Measurements from ENCODE around the gene SPNS2.

Gene SPNS2

DNA sequence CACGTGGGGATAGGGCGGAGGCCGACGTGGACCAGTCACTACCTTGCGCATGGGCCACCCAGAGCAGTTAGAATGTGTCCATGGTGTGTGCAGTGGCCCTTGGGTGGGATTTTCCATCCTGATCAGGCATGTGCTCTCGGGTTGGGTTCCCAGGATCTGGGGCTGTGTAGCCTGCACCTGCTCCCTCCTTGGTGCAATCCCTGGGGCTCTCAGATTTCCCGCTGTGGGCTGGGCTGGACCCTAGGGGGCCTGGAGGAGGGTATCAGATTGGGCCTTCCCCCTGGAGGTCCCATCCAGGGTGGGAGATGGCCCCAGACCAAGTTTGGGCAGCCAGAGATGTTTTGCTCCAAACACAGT, 86.9 kb downstream of the SPNS2 start:
- H3K9ac ChIP-seq (ENCODE audit: low read length): no peak overlapping the region
- H3K4me1 ChIP-seq (ENCODE audit: control insufficient read depth, low read depth, low read length): no peaks in the 10 kb centered on the region
- H3K27me3 ChIP-seq (ENCODE audit: control insufficient read depth, insufficient read depth, low read length): peaks cover 46% of the 10 kb centered on the region
- no peaks in the 10 kb centered on the region for H3K9me3 ChIP-seq (ENCODE audit: control insufficient read depth, low read depth, low read length)
- H3K27ac ChIP-seq (ENCODE audit: low read length): no peak overlapping the region
- no peak overlapping the region for H3K4me3 ChIP-seq (ENCODE audit: low read length)
- no peaks in the 10 kb centered on the region for H3K36me3 ChIP-seq (ENCODE audit: control insufficient read depth, low read depth, low read length)

DNA sequence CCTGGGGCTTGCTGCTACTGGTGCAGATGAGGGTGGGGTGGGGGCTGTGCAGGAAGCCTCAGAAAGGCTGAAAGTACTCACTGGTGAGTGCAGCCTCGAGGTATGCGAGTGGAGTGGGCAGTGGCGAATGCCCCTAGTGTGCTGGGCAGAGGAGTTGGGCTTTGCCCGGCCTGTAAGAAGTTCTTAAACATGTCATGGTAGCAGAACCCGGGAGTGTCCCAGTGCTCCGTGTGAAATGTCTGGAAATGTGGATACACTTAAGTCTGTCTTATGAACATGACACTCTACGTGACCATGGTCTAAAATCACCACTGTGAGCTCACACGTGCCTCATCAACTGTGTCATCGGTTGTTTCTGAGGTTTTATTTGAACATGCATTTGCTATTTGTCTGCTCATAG, 87.4 kb downstream of the SPNS2 start:
- H3K27me3 ChIP-seq (ENCODE audit: control insufficient read depth, insufficient read depth, low read length): peaks cover 46% of the 10 kb centered on the region
- no peak overlapping the region for H3K4me3 ChIP-seq (ENCODE audit: low read length)
- no peaks in the 10 kb centered on the region for H3K4me1 ChIP-seq (ENCODE audit: control insufficient read depth, low read depth, low read length)
- H3K9ac ChIP-seq (ENCODE audit: low read length): no peak overlapping the region
- no peaks in the 10 kb centered on the region for H3K9me3 ChIP-seq (ENCODE audit: control insufficient read depth, low read depth, low read length)
- H3K27ac ChIP-seq (ENCODE audit: low read length): no peak overlapping the region
- H3K36me3 ChIP-seq (ENCODE audit: control insufficient read depth, low read depth, low read length): no peaks in the 10 kb centered on the region

DNA sequence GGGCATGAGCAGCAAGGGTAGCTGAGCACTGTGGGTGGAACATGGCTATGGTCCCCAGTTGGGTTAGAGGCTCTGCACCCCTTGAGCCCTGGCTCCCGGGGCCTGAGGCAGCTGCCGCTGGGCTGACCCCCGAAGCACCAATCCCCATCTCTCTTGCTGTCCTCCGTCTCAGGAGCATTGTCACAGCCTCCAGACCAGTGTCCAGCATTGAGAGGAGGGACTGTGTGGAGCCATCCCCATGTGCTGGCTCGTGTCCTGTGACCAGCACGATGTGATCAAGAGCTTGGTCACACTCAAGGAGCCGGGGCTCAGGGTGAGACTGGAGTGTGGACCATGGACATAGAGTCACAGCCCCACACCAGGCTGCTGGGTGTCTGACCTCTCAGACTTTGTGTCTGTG, 88.5 kb downstream of the SPNS2 start:
- Histone ChIP-seq H3K9ac (ENCODE audit: low read length) (no peak overlapping the region), H3K27me3 (ENCODE audit: control insufficient read depth, insufficient read depth, low read length) (peaks cover 46% of the 10 kb centered on the region), H3K4me1 (ENCODE audit: control insufficient read depth, low read depth, low read length) (no peaks in the 10 kb centered on the region), H3K9me3 (ENCODE audit: control insufficient read depth, low read depth, low read length) (no peaks in the 10 kb centered on the region), H3K27ac (ENCODE audit: low read length) (no peak overlapping the region), H3K4me3 (ENCODE audit: low read length) (no peak overlapping the region), H3K36me3 (ENCODE audit: control insufficient read depth, low read depth, low read length) (no peaks in the 10 kb centered on the region)

DNA sequence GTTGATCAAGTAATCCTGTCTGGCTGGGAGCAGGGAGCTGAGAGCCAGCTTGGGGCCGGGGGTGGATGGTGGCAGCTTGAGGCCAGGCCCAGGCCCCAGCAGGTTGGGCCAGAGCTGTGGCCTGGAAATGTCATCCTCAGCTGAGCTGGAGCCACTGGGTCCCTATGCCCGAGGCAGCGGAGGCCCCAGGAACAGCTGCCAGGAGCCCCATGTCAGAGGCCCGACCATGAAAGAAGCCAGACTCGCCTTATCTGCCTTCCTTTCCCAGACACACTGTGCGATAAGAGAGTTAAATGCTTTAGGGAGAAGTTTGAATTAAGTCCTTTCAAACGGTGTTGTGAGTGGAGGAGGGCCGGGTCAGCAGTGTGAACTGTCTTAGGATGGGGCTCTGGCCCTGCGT, 89.1 kb downstream of the SPNS2 start:
- no peak overlapping the region for H3K9ac ChIP-seq (ENCODE audit: low read length)
- H3K9me3 ChIP-seq (ENCODE audit: control insufficient read depth, low read depth, low read length): no peaks in the 10 kb centered on the region
- peaks cover 40% of the 10 kb centered on the region for H3K27me3 ChIP-seq (ENCODE audit: control insufficient read depth, insufficient read depth, low read length)
- no peaks in the 10 kb centered on the region for H3K4me1 ChIP-seq (ENCODE audit: control insufficient read depth, low read depth, low read length)
- no peak overlapping the region for H3K4me3 ChIP-seq (ENCODE audit: low read length)
- no peak overlapping the region for H3K27ac ChIP-seq (ENCODE audit: low read length)
- H3K36me3 ChIP-seq (ENCODE audit: control insufficient read depth, low read depth, low read length): no peaks in the 10 kb centered on the region

DNA sequence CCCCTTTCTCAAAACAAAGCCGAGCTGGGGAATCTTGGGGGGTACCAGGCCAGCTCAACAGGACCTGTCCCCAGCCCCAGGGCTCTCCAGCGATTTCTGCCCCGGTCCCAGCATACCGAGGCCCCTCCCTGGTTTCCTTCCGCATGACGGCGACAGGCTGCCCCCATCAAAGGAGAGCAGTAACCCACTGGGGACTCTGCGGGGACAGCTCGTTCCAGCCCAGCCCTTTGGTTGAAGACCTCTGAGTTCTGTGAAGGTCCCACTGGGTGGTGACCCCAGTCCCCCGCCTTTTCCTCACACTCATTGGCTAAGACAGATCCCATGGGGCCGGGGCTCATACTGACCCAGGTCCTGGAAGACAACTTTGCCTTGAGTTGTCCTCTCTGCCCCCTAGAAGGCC, 89.7 kb downstream of the SPNS2 start:
- H3K27me3 ChIP-seq (ENCODE audit: control insufficient read depth, insufficient read depth, low read length): peaks cover 34% of the 10 kb centered on the region
- no peaks in the 10 kb centered on the region for H3K36me3 ChIP-seq (ENCODE audit: control insufficient read depth, low read depth, low read length)
- no peaks in the 10 kb centered on the region for H3K4me1 ChIP-seq (ENCODE audit: control insufficient read depth, low read depth, low read length)
- no peak overlapping the region for H3K27ac ChIP-seq (ENCODE audit: low read length)
- no peaks in the 10 kb centered on the region for H3K9me3 ChIP-seq (ENCODE audit: control insufficient read depth, low read depth, low read length)
- H3K9ac ChIP-seq (ENCODE audit: low read length): no peak overlapping the region
- H3K4me3 ChIP-seq (ENCODE audit: low read length): no peak overlapping the region

Data from iPS-18a (cell line).